HepG2 (cell line): ENCODE results near the gene SLC16A7. TPM values are rescaled to one million over a fixed set of nuclear protein-coding genes. Genes with fewer than 3 reads are reported as not detected.

Experiments
- ATAC-seq: fragments of 200-7000 bp; cut with Tn5 transposase; 3 replicates; pipeline ENCODE4 v1.9.1; 2020; ENCODE audit warnings: mild to moderate bottlenecking, moderate library complexity
- BruUV-seq: library from RNA; stranded (reverse); fragments of 400-500 nt; replicated peaks from 2 replicates; lab custom pipeline; 2021; lab: Mats Ljungman, UMichigan
- CTCF ChIA-PET: fragments of 300-600 bp; formaldehyde crosslinking; extraction: SDS; loops from one replicate; lab custom pipeline; 2021; ENCODE audit warnings: low total read pairs, inconsistent platforms, low intra/inter-chr PET ratio; lab: Yijun Ruan, JAX
- POLR2A ChIA-PET: fragments of 350-600 bp; sonication (Branson Sonifier 250); formaldehyde crosslinking; loops from one replicate; lab custom pipeline; 2020; ENCODE audit warnings: antibody characterized with exemption, inconsistent platforms; lab: Yijun Ruan, JAX
- DNase-seq: peaks from one replicate; pipeline ENCODE4 v3.0.0-alpha.2; 2015; ENCODE audit warnings: low spot score
- FAIRE-seq: peaks from 3 replicates; lab custom pipeline; 2011; peaks lifted over from hg19 to GRCh38; lab: Jason Lieb, UNC
- H2AFZ ChIP-seq: one replicate; pipeline ENCODE4 v1.6.1; 2011; ENCODE audit warnings: low read length, inconsistent platforms
- H3K27ac ChIP-seq: fragments of 300-600 bp; 3 replicates; pipeline ENCODE4 v1.8.0; 2011; ENCODE audit warnings: mixed run types, mild to moderate bottlenecking, mixed read lengths, low read length, inconsistent platforms; ENCODE audit not compliant: insufficient read depth; ENCODE audit errors: extremely low read length
- H3K27me3 ChIP-seq, 2 experiments: fragments of 200-600 bp in 1 of 2; 2 replicates in 1 of 2; 3 replicates in 1 of 2; pipeline versions ENCODE4 v1.6.0 to v1.8.0; 2011; ENCODE audit warnings: low read length in 2 of 2, mild to moderate bottlenecking in 2 of 2, moderate library complexity in 2 of 2, inconsistent platforms in 1 of 2; ENCODE audit not compliant: insufficient read depth in 2 of 2, control insufficient read depth in 1 of 2
- H3K36me3 ChIP-seq, 2 experiments: fragments of 200-600 bp in 1 of 2; replicated peaks in 1 of 2; 2 replicates in 1 of 2; 3 replicates in 1 of 2; pipeline versions ENCODE4 v1.5.1 to v1.8.0; 2011; ENCODE audit warnings: low read length in 2 of 2, inconsistent platforms in 1 of 2; ENCODE audit not compliant: insufficient read depth in 2 of 2, control insufficient read depth in 1 of 2
- H3K4me1 ChIP-seq: 2 replicates; pipeline ENCODE4 v1.5.1; 2012; ENCODE audit warnings: low read length, inconsistent platforms; ENCODE audit not compliant: insufficient read depth
- H3K4me2 ChIP-seq: 2 replicates; pipeline ENCODE4 v1.6.0; 2011; ENCODE audit warnings: low read depth, low read length, inconsistent platforms
- H3K4me3 ChIP-seq, 3 experiments: fragments of 200-600 bp in 1 of 3; sonication (generic), shearing (Covaris generic) in 1 of 3; replicated peaks in 1 of 3; 2 replicates each; pipeline ENCODE4 v1.5.1; 2011 to 2016; ENCODE audit warnings: low read length in 3 of 3, inconsistent platforms in 2 of 3, low read depth in 2 of 3, mild to moderate bottlenecking in 2 of 3, control low read depth in 1 of 3, mixed read lengths in 1 of 3; ENCODE audit not compliant: insufficient read depth in 1 of 3
- H3K79me2 ChIP-seq: one replicate; pipeline ENCODE4 v1.6.1; 2011; ENCODE audit warnings: low read length, inconsistent platforms; ENCODE audit not compliant: insufficient read depth
- H3K9ac ChIP-seq: 2 replicates; pipeline ENCODE4 v1.6.0; 2011; ENCODE audit warnings: mild to moderate bottlenecking, low read depth, low read length, inconsistent platforms; ENCODE audit not compliant: insufficient read depth
- H3K9me3 ChIP-seq: 2 replicates; pipeline ENCODE4 v1.5.1; 2012; ENCODE audit warnings: mild to moderate bottlenecking, low read length
- H4K20me1 ChIP-seq: 2 replicates; pipeline ENCODE4 v1.6.0; 2011; ENCODE audit warnings: inconsistent platforms, mild to moderate bottlenecking, low read length, moderate library complexity; ENCODE audit not compliant: insufficient read depth
- ASH2L ChIP-seq: fragments of 300-600, 200-600 bp; sonication (generic); IDR thresholded peaks from 2 replicates; pipeline ENCODE4 v1.7.0; 2017; ENCODE audit warnings: low read depth, mild to moderate bottlenecking, moderate library complexity, mixed read lengths, low read length; ENCODE audit not compliant: insufficient read length
- CERS6 ChIP-seq: sonication (generic); formaldehyde crosslinking; IDR thresholded peaks from 2 replicates; pipeline ENCODE4 v1.5.0; 2020; ENCODE audit warnings: missing genetic modification reagents
- CHD4 ChIP-seq: fragments of 200-600 bp; sonication (generic); IDR thresholded peaks from 2 replicates; pipeline ENCODE4 v1.7.0; 2017; ENCODE audit warnings: mild to moderate bottlenecking, low read length, borderline replicate concordance
- CREB1 ChIP-seq, 2 experiments: fragments of 450-650 bp in 1 of 2; IDR thresholded peaks; 2 replicates each; pipeline ENCODE4 v1.6.1; 2016 to 2017; ENCODE audit warnings: control low read depth in 1 of 2, mild to moderate bottlenecking in 1 of 2, missing compliant biosample characterization in 1 of 2, missing genetic modification characterization in 1 of 2
- DDIT3 ChIP-seq: sonication (generic); formaldehyde crosslinking; IDR thresholded peaks from 2 replicates; pipeline ENCODE4 v1.4.0; 2020; ENCODE audit warnings: mild to moderate bottlenecking, missing genetic modification reagents
- FOSL1 ChIP-seq: sonication (generic); formaldehyde crosslinking; IDR thresholded peaks from 2 replicates; pipeline ENCODE4 v1.9.0; 2021; ENCODE audit warnings: missing genetic modification reagents, borderline replicate concordance
- GLMP ChIP-seq: sonication (generic); formaldehyde crosslinking; IDR thresholded peaks from 2 replicates; pipeline ENCODE4 v1.9.0; 2021; ENCODE audit warnings: missing genetic modification reagents, mild to moderate bottlenecking, borderline replicate concordance
- ISX ChIP-seq: sonication (generic); formaldehyde crosslinking; conservative IDR thresholded peaks from 2 replicates; pipeline ENCODE4 v1.5.0; 2020; ENCODE audit warnings: missing genetic modification reagents
- KDM6A ChIP-seq: IDR thresholded peaks from 2 replicates; pipeline ENCODE4 v1.6.1; 2016; ENCODE audit warnings: low read depth
- MATR3 ChIP-seq: sonication (generic); formaldehyde crosslinking; IDR thresholded peaks from 2 replicates; pipeline ENCODE4 v1.4.0; 2020; ENCODE audit warnings: missing genetic modification reagents
- MYPOP ChIP-seq: sonication (generic); formaldehyde crosslinking; IDR thresholded peaks from 2 replicates; pipeline ENCODE4 v1.8.1; 2023; ENCODE audit warnings: mild to moderate bottlenecking, moderate library complexity, missing genetic modification reagents
- NR2F1 ChIP-seq, 2 experiments: fragments of 450-650 bp in 1 of 2; formaldehyde crosslinking in 1 of 2; IDR thresholded peaks; 2 replicates each; pipeline versions ENCODE4 v1.5.0 to v1.6.1; 2016 to 2020; ENCODE audit warnings: mild to moderate bottlenecking in 1 of 2, missing compliant biosample characterization in 1 of 2, missing genetic modification reagents in 1 of 2, moderate library complexity in 1 of 2
- RFXAP ChIP-seq: sonication (generic); formaldehyde crosslinking; IDR thresholded peaks from 2 replicates; pipeline ENCODE4 v1.4.0; 2020; ENCODE audit warnings: missing genetic modification reagents, borderline replicate concordance
- ZNF276 ChIP-seq: sonication (generic); formaldehyde crosslinking; IDR thresholded peaks from 2 replicates; pipeline ENCODE4 v1.4.0; 2020; ENCODE audit warnings: mild to moderate bottlenecking, low read depth, missing genetic modification reagents
- ZNF503 ChIP-seq: sonication (generic); formaldehyde crosslinking; IDR thresholded peaks from 2 replicates; pipeline ENCODE4 v1.4.0; 2020; ENCODE audit warnings: missing genetic modification reagents
- ZNF557 ChIP-seq: sonication (generic); formaldehyde crosslinking; IDR thresholded peaks from 2 replicates; pipeline ENCODE4 v1.4.0; 2020; ENCODE audit warnings: missing genetic modification reagents
- WGBS: methylation state at CpG from one replicate; pipeline ENCODE4 v1.1.6; 2017; ENCODE audit warnings: low lambda C conversion rate; 5-methylcytosine and 5-hydroxymethylcytosine counted together
- in situ Hi-C: cut with HindIII; loops from 2 replicates; pipeline ENCODE4 v1.10.0; 2017; ENCODE audit warnings: low pct_unique_long_range_greater_than_20kb; ENCODE audit not compliant: extremely low pct_ligation_motif_present
- intact Hi-C: fragments of 100-400 bp; cut with micrococcal nuclease; formaldehyde crosslinking; loops from one replicate; pipeline ENCODE4 v1.10.0; 2022; ENCODE audit not compliant: unreplicated experiment
- polyA plus RNA-seq, 8 experiments: library from polyadenylated mRNA; depleted of rRNA in 3 of 8; stranded (reverse) in 7 of 8; unstranded in 1 of 8; fragments of >200 nt; fragmentation: Illumina TruSeq in 4 of 8; extraction: Trizol in 4 of 8; gene quantifications; 2 replicates each; pipeline versions ENCODE4 v1.2.1 to v1.2.3, GENCODE V29; 2011 to 2016; ENCODE audit warnings: low read depth in 4 of 8, missing spikeins in 1 of 8, mixed read lengths in 1 of 8; ENCODE audit not compliant: insufficient read depth in 1 of 8
- total RNA-seq, 5 experiments: library from RNA; depleted of rRNA; stranded (reverse); fragments of >200 nt; fragmentation: Illumina TruSeq; extraction: Trizol; gene quantifications; 2 replicates each; pipeline ENCODE4 v1.2.3, GENCODE V29; 2016; ENCODE audit warnings: low read depth in 1 of 5

SLC16A7 gene
- total and polyA plus RNA-seq, 2 of the 13 experiments (the other 11 are each of a cell fraction or from before 2014, with no cell fraction given), result 1.3 to 1.6 TPM

- Histone ChIP-seq H3K4me2 (no peak overlapping the region), H3K27me3 (no peaks in the 10 kb centered on the region), H3K27ac (no peak overlapping the region), H3K36me3 (no peaks in the 10 kb centered on the region), H2AFZ (no peak overlapping the region), H3K4me3 (no peak overlapping the region), H3K9ac (no peak overlapping the region), H3K79me2 (no peaks in the 10 kb centered on the region), H3K4me1 (no peaks in the 10 kb centered on the region), H4K20me1 (no peaks in the 10 kb centered on the region), H3K9me3 (no peaks in the 10 kb centered on the region)
- no peak for DNase-seq
- FAIRE-seq, result no peak
- 36% methylated on average over 1 of the region's 1 CpG for WGBS
- intact Hi-C loops, result loop anchor here (2.0 kb wide), 1 partner anchor 29 kb away; no protein-coding TSS in a partner anchor
- ATAC-seq, result no peak
- POLR2A ChIA-PET, result no interaction called here
- no TSS peak for BruUV-seq
- CTCF ChIA-PET, result no interaction called here
- in situ Hi-C loops, result no loop called here
- TF ChIP-seq FOSL1 (no peak), RFXAP (CRISPR knock-in tag) (no peak), ZNF503 (no peak), ISX (CRISPR knock-in tag) (no peak), MATR3 (CRISPR knock-in tag) (no peak), ASH2L (no peak), CERS6 (no peak), MYPOP (CRISPR knock-in tag) (no peak), ZNF557 (no peak), NR2F1 (CRISPR knock-in tag; IDR thresholded peaks at IDR 0.05) (no peak), CHD4 (no peak), DDIT3 (no peak), GLMP (no peak), CREB1 (IDR thresholded peaks at IDR 0.05) (no peak), CREB1 (CRISPR knock-in tag; IDR thresholded peaks at IDR 0.05) (no peak), ZNF276 (CRISPR knock-in tag) (no peak), KDM6A (CRISPR knock-in tag) (no peak)
Measured at GRCh38 chr12:59619461-59620240, 23.8 kb downstream of the SLC16A7 start.
